Measurements from ENCODE around the gene SNAP29.

DNA sequence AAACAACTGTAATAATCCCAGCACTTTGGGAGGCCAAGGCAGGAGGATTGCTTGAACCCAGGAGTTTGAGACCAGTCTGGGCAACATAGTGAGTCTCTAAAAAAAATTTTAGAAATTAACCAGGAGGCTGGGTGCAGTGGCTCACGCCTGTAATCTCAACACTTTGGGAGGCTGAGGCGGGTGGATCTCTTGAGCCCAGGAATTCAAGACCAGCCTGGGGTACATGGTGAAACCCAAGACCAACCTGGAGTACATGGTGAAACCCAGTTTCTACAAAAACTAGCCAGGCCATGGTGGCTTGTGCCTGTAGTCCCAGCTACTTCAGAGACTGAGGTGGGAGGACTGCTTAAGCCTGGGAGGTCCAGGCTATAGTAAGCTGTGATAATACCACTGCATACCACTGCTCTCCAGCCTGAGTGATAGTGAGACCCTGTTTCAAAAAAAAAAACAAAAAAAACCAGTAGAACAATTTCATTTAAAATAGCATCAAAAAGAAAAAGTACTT, 11.4 kb upstream of the SNAP29 start:
- TF ChIP-seq, protein P1, sequence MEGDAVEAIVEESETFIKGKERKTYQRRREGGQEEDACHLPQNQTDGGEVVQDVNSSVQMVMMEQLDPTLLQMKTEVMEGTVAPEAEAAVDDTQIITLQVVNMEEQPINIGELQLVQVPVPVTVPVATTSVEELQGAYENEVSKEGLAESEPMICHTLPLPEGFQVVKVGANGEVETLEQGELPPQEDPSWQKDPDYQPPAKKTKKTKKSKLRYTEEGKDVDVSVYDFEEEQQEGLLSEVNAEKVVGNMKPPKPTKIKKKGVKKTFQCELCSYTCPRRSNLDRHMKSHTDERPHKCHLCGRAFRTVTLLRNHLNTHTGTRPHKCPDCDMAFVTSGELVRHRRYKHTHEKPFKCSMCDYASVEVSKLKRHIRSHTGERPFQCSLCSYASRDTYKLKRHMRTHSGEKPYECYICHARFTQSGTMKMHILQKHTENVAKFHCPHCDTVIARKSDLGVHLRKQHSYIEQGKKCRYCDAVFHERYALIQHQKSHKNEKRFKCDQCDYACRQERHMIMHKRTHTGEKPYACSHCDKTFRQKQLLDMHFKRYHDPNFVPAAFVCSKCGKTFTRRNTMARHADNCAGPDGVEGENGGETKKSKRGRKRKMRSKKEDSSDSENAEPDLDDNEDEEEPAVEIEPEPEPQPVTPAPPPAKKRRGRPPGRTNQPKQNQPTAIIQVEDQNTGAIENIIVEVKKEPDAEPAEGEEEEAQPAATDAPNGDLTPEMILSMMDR (IDR thresholded peaks at IDR 0.05) = no peak
- no peak for TF ChIP-seq ZFX (IDR thresholded peaks at IDR 0.05; ENCODE audit: borderline replicate concordance)
